ENCODE measurements around the gene CCBE1. TPM values are rescaled to one million over a fixed set of nuclear protein-coding genes. Genes with fewer than 3 reads are reported as not detected.

CCBE1 gene
- total and polyA plus RNA-seq, 2 of the 4 experiments (the other 2 are of a cell fraction): 64.8 to 148 TPM

GRCh38 chr18:59650266-59650820 is 46.9 kb downstream of the CCBE1 start:
- no peaks in the 10 kb centered on the region for H3K9me3 ChIP-seq (ENCODE audit: control insufficient read depth, insufficient read depth, low read length)
- no peak overlapping the region for H3K14ac ChIP-seq (replicated peaks; ENCODE audit: low read depth, low read length)
- peaks cover 3% of the 10 kb centered on the region for H3K9me1 ChIP-seq (ENCODE audit: insufficient read depth, low read length)
- in situ Hi-C loops (cut with MboI; ENCODE audit: low sequenced_read_pairs) (no loop called here), dilution Hi-C loops (cut with HindIII; ENCODE audit: low sequenced_read_pairs, unreplicated experiment) (no loop called here), intact Hi-C loops (cut with micrococcal nuclease) (no loop called here)
- no peak overlapping the region for H2BK15ac ChIP-seq (ENCODE audit: low read depth, low read length)
- peaks cover 39 to 58% of the 10 kb centered on the region in 2 experiments for H3K79me1 ChIP-seq (ENCODE audit: low read depth in 1 of 2, low read length in 2 of 2)
- no peak overlapping the region for H2BK20ac ChIP-seq (ENCODE audit: low read depth, low read length)
- ATAC-seq (ENCODE audit: low read depth) (no peak), DNase-seq (peak; percentile 39)
- TF ChIP-seq FOS (IDR thresholded peaks at IDR 0.05; ENCODE audit: low read depth, low read length) (no peak), NFE2L2 (IDR thresholded peaks at IDR 0.05; ENCODE audit: low read depth, low read length) (no peak), CHD1 (IDR thresholded peaks at IDR 0.05; ENCODE audit: low read depth, low read length) (no peak), POLR2A (IDR thresholded peaks at IDR 0.05; ENCODE audit: low read depth, low read length) (no peak), MAFK (IDR thresholded peaks at IDR 0.05; ENCODE audit: low read depth, low read length) (no peak), RCOR1 (IDR thresholded peaks at IDR 0.05; ENCODE audit: insufficient replicate concordance, low read length) (no peak), USF2 (IDR thresholded peaks at IDR 0.05; ENCODE audit: low read depth, low read length) (no peak), MXI1 (IDR thresholded peaks at IDR 0.05; ENCODE audit: borderline replicate concordance, low read depth, low read length) (no peak)
- H3K4me2 ChIP-seq (ENCODE audit: low read depth, low read length): no peak overlapping the region
- H2BK120ac ChIP-seq (ENCODE audit: low read depth, low read length): no peak overlapping the region
- BruUV-seq (replicated peaks): no TSS peak
- H4K91ac ChIP-seq (ENCODE audit: insufficient read depth, low read depth, low read length): no peak overlapping the region
- no peaks in the 10 kb centered on the region for H3K36me3 ChIP-seq (ENCODE audit: control insufficient read depth, insufficient read depth, low read length)
- H2AK5ac ChIP-seq (ENCODE audit: low read depth, low read length): peak overlapping the region; percentile 5; the same call in 1 of the 2 replicates
- WGBS, 2 experiments (ENCODE audit: extremely low coverage in 2 of 2, insufficient read length in 1 of 2): 100% methylated on average over 1 of the region's 11 CpGs; no CpG with 5 or more reads in 1 of the 2 experiments
- H3K9ac ChIP-seq (ENCODE audit: low read depth, low read length): no peak overlapping the region
- peaks cover 16% of the 10 kb centered on the region; the same call in 1 of the 2 replicates for H4K20me1 ChIP-seq (ENCODE audit: insufficient read depth, low read length)
- H3K27me3 ChIP-seq (ENCODE audit: control insufficient read depth, insufficient read depth, low read length): no peaks in the 10 kb centered on the region
- H4K5ac ChIP-seq (ENCODE audit: low read depth, low read length): no peak overlapping the region
- ChIA-PET POLR2A (ENCODE audit: unreplicated experiment) (no interaction called here), CTCF (interaction anchor here (1.2 to 1.5 kb wide), 2 partner anchors 19 to 173 kb away, joined by 3 read pairs; no protein-coding TSS in a partner anchor)
- H3K4me1 ChIP-seq (ENCODE audit: control insufficient read depth, insufficient read depth, low read length): peaks cover 8% of the 10 kb centered on the region
- H2AFZ ChIP-seq (replicated peaks; ENCODE audit: low read length, poor library complexity): no peak overlapping the region
- H3K56ac ChIP-seq (ENCODE audit: extremely low read depth, insufficient read depth, low read length): no peak overlapping the region
- H3K4me3 ChIP-seq (ENCODE audit: insufficient read depth, low read depth, low read length): no peak overlapping the region
- H3K27ac ChIP-seq (ENCODE audit: insufficient read depth, low read length): no peak overlapping the region
- no peak overlapping the region for H3K18ac ChIP-seq (ENCODE audit: low read depth, low read length)
- H2BK5ac ChIP-seq (ENCODE audit: low read depth, low read length, poor library complexity, severe bottlenecking): no peak overlapping the region
- no peak overlapping the region for H2AK9ac ChIP-seq (replicated peaks; ENCODE audit: low read depth, low read length, poor library complexity)
- no peak overlapping the region for H4K8ac ChIP-seq (ENCODE audit: low read depth in 2 of 2, low read length in 2 of 2)
- no peak overlapping the region for H3K23ac ChIP-seq (ENCODE audit: low read depth, low read length)
- H3K4ac ChIP-seq (ENCODE audit: low read depth, low read length): 0 out of 2 replicates have a peak overlapping the region, but pooled peaks have one; percentile 8

Measured in IMR-90 (cell line).